Hindlimb muscle (tissue), 1 donor: Measurements from ENCODE around the gene ETV7. TPM values are rescaled to one million over a fixed set of nuclear protein-coding genes. Genes with fewer than 3 reads are reported as not detected.
"Not testable (repeated sequence)": the region's sequence is repeated elsewhere in the genome, so short reads cannot be mapped to it uniquely, and the experiment has no call there.

Experiments
- DNase-seq: peaks from one replicate; pipeline ENCODE4 v3.0.0-alpha.2; 2013
- polyA plus RNA-seq: library from polyadenylated mRNA; unstranded; fragments of 120-200 nt; gene quantifications from one replicate; pipeline ENCODE4 v1.2.1, GENCODE V29; 2013; ENCODE audit not compliant: insufficient read length

Gene ETV7
- polyA plus RNA-seq, 1 donor = not detected

DNA sequence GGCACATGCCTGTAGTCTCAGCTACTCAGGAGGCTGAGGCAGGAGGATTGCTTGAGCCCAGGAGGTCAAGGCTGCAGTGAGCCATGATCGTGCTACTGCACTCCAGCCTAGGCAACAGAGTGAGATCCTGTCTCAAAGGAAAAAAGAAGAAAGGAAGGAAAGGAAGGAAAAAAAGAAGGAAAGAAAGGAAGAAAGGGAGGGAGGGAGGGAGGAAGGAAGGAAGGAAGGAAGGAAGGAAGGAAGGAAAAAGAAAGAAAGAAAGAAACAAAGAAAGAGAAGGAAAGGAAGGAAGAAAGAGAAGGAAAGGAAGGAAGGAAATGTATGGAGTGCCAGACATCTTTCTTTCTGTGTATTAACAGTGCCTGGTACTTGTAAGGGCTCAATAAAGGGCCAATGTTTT is 49.2 kb downstream of the ETV7 start:
- not testable (repeated sequence) for DNase-seq

GRCh38 chr6:36337814-36338213 is 49.7 kb downstream of the ETV7 start:
- no peak for DNase-seq

DNA sequence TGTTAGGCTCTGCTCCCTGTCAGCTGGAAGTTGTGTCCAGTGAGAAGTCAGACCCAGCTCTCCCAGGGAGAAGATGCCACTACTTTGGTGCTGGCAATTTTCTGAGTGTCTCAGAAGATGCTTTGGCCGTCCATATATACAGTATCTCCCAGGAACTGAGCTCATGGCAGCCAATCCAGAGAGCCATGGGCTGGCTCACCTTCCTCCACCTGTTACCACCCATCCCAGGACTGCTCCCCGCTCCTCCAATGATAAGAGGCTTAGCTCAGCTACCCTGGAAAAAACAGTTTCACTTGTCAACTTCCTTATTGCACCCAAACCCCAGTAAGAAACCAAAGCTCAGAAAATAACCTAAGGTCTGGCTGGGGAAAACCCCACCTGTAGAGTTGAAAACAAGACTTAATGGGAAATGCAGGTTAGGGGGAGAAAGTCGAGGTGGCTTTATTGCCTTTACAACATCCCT is 50.7 kb downstream of the ETV7 start, which contains the start of gene BNIP5:
Gene BNIP5 (minus strand): TSS at position 110 of the 463 bp plus-strand sequence. CDS start 6,198 bp downstream, outside the sequence.
- DNase-seq = no peak

DNA sequence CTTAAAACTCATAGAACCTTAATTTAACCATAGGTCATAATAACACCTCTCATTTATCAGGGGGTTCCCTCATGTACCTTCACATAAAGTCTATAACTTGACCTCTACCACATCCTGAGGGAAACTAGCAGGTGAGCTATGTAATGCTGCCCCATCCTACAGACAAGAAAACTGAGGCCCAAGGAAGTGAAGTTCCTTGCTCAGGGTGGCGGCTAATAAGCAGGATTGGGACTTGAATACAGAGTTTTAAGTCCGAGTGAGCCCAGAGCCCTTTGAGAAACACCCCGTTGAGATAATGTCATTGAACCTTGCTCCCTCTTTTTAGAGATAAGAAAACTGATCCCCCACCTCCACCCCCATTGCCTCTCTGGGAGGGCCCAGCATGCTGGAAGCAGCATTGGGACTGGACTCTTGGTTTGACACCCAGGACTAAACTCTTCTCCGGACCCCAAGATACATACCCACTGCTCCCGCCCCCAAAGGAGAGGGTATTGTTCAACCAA is 51.2 kb downstream of the ETV7 start:
- DNase-seq = no peak

DNA sequence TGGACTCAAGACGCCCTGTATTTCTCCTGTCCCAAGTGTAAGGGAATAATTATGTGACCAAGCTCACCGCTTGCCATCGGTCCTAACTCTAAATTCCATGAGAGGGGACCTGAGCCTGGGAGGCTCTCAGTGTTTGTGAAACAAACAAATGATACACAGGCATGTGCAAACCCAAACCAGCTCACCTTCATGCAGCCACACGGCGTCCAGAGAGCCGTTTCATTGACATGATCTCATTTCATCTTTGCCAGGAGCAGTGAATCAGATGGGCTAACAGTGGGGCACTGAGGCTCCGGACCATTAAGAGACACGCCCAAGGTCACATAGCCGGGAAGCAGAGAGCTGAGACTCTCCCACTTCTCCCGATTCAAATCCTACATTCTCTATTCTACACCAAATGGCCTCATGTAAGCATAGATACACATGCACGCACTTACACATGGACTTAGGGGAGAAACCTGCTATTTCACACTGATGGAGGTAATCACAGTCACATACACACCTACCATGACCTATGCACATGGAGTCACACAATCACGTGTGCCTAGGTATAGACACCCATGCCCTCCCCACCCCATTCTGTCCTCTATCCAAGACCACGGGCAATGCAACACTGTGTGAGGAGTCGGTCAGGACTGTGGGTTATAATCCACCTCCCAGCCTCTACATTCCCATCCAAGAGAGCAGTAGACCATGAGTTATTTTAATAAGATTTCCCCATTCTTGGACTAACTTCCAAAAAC is 51.8 kb downstream of the ETV7 start:
- DNase-seq = no peak

DNA sequence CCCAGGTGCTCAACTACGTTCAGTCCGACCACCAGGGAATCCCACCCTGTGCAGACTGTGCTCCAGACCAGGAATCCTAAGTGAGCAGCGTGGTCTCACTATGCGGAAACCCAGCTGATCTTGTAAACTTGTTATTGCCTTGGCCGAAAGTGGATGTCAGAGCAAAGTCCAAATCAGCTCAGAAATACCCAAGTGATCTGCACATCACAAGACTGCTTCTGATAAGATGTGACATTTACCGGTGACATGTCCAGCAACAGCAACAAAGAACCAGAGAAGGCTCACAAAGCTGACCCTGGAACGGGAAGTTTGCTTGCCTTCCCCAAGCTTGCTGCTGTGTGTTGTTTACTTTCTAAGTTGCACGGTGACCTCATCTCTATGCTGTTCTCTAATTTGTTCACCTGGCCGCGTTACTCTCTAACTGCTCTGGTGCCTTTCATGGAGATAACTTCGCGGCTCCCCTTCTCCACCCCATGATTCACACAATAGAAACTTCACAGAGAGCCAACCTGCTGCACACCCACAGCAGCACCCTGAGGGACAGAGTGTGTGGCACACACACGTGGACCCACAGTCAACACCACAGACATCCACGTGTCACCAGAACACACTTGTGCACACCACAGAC is 52.5 kb downstream of the ETV7 start:
- no peak for DNase-seq

DNA sequence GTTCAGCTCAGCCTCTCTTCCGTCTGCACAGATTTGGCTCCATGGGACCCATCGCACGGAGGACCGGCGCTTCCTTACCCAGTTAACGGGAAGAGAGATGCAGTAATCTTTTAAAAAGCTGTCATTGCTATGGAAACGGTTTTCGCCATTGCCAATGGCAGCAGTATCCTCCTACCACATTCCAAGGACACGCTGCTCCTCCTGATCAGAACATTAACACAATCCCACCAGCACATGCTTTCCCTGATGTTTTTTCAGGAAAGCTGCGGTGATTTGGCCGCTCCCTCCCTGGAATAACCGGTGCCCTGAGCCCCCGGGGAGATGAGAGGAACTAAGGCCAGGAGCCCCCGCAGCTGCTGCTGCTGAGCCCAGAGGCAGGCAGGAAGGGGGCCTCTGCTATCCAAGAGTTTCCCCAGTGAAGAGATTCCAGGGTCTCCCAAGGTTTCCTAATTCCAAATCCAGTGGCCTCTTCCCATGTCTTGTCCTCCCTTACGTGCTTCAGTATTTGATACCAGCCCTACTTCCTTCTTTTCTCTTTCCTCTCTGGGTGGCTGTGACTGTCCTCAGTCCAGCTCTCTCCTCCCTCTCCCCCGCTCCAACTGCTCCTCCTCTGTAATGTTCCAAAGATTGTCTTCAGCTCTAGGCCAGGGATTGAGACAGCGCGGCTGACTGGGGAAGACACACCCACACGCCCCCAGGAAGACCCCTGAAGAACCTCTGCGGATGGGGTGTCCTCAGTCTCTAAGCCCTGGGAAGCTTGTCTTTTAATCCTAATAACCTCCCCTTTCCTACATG is 53.3 kb downstream of the ETV7 start:
- DNase-seq = peak; percentile 48

GRCh38 chr6:36333171-36333895 is 54.1 kb downstream of the ETV7 start:
- no peak for DNase-seq

- no peak for DNase-seq
Observed at GRCh38 chr6:36331381-36331780, 56.1 kb downstream of the ETV7 start.

GRCh38 chr6:36330366-36330765 is 57.1 kb downstream of the ETV7 start:
- DNase-seq = no peak

DNA sequence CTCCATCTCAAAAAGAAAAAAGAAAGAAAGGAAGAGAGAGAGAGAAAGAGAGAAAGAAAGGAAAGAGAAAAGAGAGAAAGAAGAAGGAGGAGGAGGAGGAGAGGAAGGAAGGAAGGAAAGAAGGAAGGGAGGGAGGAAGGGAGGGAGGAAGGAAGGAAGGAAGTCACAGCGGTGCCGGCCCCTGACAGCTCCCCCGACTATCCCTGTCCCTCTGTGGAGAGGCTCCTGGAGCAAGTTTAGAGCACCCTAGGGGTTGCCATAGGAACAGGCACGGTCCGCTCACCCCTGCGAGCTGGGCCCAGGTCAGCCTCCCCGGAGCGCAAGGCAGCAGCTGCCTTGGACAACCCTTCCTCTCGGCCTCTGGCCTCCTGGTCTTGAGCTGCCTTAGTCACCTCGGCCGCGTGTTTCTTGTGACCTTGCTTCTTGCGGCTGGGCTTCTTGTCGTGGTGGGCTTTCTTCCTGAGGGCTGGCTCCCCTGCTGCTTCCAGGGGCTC is 57.6 kb downstream of the ETV7 start:
- no peak for DNase-seq

DNA sequence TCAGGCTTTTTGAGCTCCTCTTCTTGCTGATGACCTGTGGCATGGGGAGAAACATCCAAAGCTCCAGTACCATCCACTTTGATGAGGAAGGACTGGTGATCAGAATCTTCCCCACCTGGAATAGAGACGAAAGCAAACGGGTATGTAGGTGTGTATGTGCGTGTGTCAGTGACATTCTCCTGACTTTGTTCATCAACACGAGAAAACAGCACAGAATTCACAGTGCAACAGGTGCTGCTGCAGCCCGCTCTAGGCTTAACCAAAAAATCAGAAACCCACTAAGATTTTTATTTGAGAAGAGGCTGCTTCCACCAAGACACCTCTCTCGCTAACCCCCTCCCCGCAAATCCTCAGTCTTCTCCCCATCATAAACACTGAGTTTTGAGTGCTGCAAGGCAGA is 58.9 kb downstream of the ETV7 start:
- DNase-seq = no peak

DNA sequence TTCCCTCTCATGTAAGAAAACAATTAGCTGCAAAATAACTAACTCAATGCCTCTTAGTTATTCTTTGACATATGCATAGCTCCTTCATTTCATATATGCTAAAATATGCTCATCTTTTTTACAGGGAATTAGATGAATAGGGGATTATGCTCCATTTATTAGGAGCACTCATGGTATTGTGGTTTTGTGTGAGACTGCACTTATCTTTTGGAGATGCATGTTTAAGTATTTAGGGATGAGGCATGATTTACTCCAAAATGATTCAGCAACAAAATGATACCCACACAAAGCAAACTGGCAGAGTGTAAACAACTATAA is 59.6 kb downstream of the ETV7 start:
- no peak for DNase-seq

GRCh38 chr6:36327226-36327918 is 60.1 kb downstream of the ETV7 start:
- no peak for DNase-seq

DNA sequence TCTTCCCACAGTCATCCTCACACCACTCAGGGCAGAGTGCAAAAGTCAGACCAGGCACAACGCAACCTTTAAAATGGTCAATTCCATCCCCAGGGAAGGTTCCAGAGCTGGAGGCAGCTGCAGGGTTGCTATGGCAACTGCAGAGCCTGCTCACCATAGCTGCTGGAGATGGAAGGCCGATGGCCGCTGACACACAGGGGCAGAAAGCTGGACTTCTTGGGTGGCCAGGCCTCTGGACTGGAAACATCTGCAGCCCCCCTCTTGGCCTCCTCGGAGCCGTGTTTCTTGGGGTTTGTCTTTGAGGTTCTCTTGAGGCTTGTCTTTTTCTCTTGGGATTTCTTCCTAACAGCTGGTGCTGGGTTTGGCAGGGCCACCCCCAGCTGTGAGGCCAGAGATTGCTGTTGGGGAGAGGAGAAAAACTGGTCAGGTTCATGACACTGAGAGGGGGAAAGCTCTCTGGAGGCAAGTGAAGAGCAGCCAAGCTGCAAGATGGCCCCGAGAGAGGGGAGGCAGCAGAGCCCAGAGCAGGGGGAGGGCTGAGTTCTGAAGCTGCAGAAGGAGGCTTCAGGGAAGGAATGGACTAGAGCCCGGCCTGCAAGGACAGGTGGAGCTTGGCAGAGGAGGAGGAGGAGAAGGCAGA is 61.0 kb downstream of the ETV7 start:
- peak; percentile 49 for DNase-seq

DNA sequence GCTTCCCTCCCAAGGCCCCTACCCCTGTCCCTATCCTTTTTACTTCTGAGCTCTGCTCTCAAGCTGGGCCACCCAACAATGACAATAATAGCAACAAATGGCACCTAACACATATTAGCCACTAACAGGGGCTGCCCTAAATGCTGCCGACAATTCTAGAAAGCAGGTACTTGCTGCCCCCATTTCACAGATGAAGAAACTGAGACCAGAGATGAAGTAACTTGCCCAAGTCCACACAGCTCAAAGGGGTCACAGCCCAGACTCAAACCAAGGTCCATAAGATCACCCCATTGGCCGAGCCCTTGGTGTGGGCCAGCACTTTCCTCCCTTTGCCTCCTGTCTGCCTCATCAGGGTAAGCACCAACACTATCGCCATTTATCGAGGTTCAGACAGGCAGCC is 62.8 kb downstream of the ETV7 start:
- DNase-seq = no peak

DNA sequence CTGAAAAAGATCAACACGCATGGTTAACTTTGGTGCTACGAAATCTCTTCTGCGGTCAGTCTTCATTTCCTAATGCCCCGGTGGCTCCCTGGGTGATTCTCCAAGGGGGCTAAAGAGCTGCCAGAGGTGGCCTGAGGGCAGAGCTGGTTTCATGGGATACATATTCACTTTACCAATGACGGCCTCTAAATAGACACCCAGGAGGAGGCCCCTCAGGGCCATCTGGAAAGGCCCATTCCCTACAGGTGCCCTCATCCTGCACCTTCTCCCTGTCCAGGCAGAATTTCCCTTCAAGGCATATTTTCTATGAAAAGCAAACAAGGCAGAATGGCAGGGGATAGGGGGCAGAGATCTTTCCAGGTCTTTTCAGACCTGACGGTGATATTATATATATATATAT is 63.3 kb downstream of the ETV7 start:
- DNase-seq = no peak

DNA sequence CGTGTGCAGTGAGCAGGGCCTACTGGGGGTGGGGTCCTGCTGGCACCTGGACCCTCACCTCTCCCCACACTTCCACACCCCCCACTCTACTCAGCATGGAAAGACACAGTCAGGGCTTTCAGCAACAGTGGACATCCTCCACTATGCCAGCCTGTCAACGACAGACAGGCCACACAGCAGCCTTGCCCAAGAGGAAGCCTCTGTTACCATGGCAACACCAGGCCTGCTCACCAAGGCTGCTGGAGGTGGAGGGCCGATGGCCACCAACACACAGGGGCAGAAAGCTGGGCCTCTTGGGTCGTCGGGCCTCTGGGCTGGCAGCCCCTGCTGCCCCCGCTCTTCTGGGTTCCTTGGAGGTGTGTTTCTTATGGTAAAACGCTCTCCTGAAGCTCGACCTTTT is 64.4 kb downstream of the ETV7 start:
- DNase-seq = no peak

DNA sequence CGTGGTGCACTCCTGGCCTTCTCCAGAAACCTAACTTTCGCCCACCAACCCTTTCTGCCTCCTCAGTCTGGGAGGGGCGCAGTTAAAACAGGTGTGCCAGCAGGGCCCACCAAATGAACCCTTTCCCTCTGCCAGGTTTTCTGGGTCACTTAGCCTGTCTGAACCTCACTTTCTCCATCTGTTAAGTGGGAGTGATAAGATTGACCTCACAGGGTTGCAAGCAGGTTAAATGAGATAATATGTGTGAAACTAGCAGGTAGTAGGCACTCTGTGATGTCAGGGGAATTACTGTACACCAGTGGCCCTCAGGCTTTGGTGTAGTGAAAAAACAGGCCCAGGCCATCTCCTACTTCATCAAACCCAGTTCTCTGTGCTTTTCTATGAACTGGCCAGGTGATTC is 64.9 kb downstream of the ETV7 start:
- DNase-seq = no peak

DNA sequence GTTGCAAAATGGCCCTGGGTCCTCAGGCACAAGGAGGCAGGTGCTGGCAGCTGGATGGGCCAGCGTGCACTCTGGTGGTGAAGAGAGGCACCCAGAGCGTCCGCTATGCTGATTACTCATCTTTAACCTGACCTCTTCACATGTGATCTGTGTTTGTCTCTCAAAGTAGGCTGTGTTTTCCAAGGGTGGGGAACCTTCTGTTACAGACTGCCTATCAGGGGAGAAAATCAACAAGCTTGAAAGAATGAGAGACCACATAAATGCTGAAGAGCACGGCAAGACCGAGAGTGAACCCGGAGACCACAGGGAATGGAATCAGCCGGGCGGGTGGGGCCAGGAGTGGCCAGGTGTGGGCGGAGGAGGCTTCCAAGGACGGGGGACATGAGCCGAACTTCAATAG is 67.0 kb downstream of the ETV7 start:
- no peak for DNase-seq

DNA sequence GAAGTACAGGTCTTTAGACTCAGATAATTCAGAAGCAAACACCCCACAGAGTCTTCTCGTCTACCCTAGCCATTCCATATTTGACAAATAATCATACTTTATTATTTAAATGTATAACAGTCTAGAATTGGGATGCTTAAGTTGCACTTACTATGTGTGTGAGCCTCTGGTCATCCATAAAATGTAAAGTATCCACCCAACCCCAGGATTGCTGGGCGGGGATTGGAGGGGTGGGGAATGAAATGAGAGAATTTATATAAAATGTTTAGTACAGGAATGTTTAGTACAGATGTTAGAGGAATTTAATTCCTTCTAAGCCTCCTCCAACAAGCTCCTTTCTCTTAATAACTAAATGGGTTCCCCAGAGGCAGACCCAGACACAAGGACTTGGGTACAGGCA is 67.6 kb downstream of the ETV7 start:
- no peak for DNase-seq

DNA sequence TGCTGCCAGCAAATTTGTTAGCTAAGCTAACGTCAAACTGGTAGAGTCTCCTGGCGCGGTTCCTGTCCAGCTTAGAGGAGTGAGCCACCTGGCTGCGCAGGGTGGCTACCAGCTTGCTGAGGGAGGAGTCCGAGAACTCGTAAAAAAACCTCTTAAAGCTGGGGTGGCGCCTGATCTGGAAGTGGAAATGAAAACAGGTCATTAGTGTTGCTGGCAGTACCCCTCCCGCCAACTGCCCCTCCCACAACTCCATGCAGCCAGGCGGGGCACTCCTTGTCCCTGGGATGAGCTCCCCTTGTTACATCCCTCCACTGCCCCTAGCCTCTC is 68.1 kb downstream of the ETV7 start:
- no peak for DNase-seq
